HG03457 (cell line): ENCODE results near the gene IHH.

Experiments used
- ATAC-seq: cut with Tn5 transposase; IDR thresholded peaks from one replicate; pipeline ENCODE4 v1.9.1; 2021; ENCODE audit warnings: moderate number of reproducible peaks; ENCODE audit not compliant: unreplicated experiment

The IHH gene

DNA sequence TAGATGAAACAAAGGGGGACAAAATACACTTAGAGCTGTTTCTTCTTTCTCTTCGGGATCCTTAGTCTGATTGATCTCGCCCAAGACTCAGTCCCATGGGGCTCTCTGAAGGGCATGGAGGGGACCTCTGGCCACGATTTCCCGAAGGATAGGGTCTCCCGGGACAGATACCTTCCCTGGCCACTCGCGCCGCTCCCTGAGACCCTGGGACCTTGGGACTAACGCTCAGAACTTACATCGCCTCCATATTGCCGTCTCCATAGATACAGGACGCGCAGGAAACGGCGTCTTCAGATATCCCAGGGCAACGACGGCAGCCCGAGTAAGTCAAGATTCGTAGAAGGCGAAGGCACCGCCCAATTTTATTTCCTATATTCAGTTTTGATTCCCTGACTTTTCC lies 19.5 kb downstream of the IHH start, which contains the start of gene CFAP65:
Gene CFAP65, minus strand, starts transcription at position 265 of the 400 bp plus-strand sequence. CDS start 2,468 bp downstream, outside the sequence.
- ATAC-seq, result no peak

DNA sequence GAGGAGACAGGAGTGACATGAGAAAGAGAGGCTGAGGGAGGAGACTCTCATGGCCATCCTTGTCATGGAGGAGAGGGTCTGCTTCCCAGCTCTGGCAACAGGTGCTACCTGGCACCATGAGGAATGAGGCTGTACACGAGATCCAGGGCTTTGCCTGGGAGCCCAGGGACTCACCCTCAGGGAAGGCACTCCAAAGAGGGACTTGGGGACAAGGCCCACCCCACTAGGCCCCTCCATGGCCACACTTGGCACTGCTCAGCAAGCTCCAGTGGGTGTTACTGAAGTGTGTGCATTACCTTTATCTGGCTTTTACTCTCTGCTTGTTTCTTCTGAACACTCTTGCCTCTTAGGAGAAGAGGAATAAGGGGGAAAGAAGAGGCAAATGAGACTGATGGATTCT lies 22.1 kb downstream of the IHH start:
- ATAC-seq, result no peak

DNA sequence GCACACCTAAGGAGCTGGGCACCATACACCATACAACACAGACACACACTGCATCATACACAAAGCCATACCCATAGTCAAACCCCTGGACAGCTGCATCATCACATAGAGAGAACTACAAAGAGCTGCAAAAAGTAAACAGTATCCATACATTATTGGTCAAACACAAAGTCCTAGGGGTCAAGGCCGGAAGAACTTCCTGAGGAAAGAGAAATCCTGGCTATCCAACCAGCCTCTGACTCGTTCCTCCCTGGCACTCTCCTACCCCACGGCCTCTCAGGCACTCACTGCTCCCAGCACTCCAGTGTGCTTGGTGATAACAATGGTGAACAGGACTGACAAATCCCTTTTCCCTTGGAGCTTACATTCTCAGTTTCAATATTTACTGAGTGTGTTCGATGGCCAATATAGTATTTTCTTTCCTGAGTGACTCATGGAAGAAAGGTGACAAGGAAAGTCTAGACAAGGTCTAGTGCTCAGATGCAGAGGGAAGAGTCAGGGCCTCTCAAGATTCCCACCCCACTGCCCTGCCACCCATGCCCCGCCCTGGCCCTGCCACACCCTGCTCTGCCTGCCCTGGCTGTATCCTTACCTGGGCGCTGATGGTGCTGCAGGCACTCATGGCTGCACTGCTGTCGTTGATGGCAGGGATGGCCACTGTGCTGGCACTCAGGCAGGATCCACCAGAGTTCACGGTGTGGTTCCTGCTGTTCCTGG lies 22.8 kb downstream of the IHH start:
- no peak for ATAC-seq

DNA sequence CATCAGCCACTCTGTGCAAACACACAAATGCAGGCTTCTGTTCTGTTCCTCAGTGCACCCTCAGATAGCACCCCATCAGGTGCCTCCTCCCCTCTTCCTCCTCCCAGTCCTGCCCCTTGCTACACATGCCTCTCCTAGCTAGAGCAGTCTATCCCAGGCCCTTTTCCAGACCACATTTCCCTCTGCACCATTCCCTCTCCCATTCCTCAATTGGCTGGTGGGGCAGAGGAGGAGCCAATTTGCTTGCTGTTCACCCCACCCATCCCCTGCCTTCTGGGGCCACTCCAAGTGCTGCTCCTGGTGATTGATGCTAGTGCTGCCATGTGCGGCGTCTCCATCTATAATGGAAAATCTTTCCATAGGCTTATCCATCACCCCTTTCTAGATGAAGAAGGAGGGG lies 24.8 kb downstream of the IHH start:
- ATAC-seq, result no peak

DNA sequence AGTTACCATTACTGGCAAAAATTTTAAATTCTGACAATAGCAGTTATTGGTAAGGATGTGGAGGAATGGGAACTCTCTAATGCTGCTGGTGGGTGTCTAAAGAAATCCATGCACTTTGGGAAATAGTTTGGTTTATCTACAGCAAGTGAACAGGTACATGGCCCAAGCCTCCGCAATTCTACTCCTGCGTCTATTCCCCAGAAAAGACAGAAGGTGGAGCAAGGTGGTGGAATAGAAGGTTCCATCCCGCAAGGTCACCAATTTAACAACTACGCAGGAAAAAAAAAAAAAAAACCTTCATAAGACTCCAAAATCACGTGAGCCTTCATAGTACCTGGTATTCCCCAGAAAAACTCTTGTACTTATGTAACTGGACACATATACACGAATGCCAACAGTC lies 25.9 kb downstream of the IHH start:
- ATAC-seq, result no peak

DNA sequence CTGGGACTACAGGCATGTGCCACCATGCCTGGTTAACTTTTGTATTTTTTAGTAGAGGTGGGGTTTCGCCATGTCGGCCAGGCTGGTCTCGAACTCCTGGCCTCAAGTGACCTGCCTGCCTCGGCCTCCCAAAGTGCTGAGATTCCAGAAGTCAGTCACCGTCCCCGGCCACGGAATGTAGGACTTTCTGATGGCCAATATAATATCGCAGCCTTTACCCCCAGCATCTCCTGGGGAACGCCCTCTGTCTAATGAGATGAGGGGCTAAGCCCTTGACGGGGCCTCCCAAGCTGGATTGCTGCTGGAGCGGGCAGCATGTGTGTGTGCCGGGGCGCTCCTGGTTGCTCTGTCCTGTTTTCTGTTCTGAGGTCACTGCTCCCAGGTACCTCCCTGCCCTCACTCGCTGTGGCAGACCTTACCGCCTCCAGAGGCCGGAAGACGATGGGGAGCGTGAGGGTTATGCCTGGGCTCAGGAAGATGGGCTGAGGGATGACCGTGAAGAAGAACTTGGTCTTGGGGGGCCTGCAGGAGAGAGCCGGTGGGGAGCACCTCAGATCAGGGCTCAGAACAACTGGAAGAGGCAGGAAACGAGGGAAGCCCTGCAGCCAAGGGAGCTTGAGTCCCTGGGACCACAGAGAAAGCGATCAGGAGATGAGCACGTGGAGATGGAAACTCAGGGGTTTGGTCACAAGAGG lies 28.5 kb downstream of the IHH start:
- no peak for ATAC-seq

DNA sequence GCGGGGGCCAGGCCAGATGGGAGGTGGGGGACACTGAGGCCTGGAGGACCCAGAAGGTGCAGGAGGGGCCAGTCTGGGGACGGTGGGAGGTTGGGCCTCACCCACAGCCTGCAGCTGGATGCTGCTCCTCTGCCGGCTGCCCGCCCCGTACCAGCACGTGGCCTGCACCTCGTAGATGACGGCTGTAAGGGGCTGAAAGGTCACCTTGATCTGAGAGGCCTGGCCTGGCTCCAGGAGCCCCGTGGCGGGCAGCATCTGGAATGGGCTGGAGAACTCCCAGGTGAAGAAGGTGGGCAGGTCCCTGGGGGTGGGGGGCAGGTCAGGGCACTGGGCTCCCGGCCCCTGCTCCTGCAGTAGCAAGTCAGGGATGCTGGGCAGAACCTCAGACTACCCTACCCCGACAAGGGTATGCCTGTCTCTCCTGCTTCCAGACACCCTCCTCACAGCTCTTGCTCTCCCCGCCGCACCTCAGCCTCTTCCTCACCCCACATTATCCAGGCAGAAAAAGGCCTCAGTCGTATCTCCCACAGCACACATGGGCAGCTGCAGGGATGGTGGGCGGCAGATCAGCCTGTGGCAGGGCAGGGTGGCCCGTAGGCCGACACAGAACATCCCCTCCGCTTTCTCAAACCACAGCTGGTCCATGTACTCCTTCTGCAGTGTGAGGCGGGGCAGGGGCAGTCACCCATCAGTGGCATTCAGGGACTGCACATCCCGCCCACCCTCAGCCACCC lies 29.5 kb downstream of the IHH start:
- no peak for ATAC-seq

DNA sequence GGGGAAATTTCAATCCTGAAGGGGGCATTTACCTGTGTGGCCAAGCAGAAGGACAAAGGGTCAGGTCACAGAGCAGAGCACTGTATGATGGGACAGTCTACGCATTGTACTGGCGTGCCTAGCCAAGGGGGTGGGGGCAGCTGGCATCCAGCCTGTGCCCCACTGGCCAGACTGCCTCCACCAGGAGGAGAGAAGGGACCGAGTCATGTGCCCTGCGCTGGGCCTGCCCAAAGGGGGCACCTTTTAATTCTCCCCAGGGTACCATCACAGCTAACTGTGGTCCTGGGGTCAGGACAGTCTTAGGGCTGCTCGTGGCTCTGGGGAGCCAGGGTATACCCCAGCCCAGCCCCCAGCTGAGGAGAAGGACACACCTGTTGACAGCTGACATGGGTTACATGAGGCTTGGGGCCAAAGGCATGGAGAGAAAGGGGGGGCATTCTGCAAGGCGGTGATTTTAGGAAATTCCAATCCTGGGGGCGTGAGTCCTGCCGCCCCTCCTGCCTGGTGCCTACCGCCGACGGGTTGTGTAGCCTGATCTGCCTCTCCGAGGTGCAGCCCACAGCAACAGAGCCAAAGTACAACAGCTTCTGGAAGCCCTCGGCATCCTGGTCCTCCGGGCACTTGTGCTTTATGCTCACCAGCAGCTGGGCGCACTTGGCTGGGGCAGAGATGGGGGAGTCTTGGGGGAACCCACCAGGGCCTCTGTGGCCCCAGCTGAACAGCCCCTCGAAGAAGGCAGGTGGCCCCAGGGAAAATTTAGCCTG lies 30.4 kb downstream of the IHH start:
- no peak for ATAC-seq

DNA sequence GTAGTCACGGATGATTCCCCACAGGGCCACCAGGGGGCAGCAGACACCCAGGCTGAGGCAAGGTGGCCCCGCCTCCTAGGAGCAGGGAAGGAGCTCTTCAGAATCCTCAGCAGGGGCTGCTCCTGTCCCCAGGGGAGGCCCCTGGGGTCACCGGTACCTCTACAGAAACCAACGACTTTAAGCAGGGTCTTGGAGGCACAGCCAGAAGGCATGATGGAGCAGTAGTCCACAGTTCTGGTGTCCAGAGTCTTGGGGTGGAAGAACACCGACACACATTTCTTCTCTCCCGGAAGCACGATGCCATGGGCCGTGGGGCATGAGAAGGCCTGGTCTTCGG lies 30.9 kb downstream of the IHH start:
- ATAC-seq, result no peak

DNA sequence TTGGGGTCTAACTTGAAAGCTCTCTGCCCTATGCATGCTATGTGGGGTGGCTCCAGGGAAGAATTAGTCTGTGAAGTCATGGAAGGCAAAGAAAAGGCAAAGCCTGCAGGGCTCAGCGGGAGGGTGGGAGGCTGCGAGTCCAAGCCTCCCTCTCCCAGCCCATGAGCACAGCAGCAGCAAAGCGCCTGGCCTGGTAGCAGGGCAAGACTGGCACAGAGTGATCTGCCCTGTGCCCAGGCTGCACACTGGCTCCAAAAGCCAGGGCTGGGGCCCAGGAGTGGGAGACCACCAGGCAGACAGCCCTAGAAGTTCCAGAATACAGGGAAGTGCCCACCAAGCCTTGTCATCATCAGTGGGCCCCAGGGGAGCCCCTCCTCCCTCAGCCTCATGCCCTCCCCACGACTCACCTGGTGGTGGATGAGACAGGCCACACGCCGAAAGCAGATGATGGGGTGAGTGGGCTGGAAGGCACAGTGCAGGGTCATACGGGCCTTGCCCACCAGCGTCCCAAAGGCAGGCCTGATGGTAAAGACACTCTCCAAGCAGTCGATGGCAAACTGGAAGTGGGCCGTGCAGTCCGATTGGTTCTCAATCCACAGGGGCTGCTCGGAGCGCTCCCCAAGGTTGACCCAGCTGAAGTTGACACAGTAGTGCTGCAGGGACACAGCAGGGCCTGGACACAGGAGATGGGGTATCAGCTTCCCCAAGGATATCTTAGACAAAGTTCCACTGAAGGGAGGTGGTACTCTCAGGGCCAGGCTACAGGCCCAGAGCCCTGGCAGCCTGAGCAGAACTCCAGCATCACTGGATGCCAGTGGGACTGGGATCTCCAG lies 31.5 kb downstream of the IHH start:
- ATAC-seq, result no peak

DNA sequence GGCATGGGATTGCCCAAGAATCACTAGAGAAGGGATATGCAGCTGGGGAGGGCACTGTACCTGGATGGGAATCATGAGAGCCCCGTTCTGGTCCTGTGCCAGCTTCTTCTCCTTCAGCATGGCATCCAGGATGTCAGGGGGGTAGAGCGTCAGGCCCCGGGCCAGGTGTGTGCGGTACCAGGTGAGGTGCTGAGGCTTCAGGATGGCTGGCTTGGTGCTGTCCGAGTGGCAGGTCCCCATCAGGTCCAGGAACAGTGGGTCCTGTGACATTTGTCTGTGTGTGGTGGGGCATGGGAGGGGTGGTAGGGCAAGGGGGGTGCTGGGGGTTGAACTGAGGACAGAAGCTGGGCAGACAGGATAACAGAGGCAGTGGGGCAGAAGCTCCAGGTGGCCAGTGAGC lies 32.6 kb downstream of the IHH start:
- ATAC-seq, result no peak

DNA sequence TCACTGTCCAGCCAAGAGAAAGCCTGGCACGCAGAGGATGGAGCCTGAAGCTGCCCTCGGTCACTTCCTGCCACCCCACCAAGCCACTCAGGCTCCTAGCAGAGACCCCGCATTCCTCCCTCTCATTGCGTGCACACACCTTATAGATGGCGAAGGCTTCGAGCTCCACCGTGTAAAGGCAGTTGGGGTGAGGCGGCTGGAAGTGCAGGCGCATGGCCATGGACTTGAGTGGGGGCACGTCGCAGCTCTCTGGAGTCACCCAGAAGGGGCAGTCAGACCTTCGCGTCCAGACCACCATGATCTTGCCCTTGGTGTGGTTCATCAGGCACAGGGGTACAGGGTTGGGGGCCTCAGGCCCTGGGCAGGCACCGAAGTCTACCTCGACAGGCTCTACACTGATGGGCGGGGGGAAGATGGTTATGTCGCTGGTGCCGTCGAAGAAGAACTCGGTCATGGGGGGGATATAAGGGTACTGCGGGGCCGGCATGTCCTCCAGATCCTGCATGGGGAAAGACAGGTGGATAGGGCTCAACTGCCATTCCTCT lies 33.1 kb downstream of the IHH start:
- no peak for ATAC-seq

DNA sequence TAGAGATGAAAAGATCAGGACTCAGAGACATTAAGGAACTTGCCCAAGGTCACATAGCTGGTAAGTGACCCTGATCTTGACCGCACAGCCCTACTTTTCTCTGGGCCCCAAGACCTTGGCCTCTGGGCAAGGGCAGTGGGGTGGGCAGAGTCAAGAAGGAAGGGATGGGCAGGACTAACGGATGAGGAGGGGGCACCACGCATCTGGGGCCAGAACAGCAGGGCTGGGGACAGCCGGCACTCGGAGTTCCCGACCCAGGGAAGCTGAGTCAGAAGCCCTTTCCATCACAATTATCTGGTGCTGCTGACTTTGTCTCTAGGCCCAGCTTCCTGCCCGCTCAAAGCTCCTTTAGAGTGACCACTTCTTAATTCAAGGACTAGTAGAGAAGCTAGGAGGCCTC lies 33.8 kb downstream of the IHH start:
- no peak for ATAC-seq

DNA sequence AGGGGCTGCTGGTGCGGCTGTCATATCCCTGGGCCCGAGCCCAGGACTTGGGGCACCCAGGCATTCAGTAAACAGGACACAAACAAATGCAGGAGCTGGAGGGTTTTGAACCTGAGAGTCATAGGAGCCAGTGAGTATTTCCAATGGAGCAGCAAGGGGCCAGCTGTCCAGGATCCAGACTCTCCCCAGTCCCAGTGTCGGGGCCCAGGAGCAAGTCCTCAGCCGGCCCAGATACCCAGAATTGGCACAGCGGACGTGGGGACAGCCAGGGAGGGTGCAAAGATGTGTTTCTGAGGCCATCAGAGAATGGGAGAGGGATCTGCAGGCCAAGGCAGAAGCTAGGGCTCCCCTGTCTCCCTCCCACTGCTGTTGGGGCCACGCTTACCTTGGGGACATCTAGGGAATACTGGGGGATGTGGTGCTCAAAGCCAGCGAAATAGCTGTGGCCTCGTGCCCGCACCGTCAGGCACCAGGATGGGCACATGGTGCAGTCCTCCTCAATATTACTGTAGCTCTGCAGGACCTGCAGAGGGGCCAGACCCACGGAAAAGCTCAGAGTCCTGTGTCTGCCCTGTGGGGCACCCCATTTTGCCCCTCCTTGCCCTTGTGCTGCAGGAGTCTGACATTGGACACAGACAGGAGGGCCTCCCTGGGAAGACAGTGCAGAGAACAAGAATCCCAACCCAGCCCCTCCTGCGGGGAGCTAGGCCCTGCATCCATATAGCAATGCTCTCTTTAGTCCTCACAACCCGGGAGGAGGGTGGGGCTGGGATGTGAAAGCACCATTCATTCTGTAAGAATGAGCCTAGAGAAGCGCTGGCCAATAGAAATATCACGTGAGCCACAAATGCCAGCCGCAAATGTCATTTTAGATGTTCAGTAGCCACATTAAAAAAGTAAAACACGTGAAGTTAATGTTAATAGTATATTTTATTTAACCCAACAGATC lies 34.8 kb downstream of the IHH start:
- ATAC-seq, result no peak

DNA sequence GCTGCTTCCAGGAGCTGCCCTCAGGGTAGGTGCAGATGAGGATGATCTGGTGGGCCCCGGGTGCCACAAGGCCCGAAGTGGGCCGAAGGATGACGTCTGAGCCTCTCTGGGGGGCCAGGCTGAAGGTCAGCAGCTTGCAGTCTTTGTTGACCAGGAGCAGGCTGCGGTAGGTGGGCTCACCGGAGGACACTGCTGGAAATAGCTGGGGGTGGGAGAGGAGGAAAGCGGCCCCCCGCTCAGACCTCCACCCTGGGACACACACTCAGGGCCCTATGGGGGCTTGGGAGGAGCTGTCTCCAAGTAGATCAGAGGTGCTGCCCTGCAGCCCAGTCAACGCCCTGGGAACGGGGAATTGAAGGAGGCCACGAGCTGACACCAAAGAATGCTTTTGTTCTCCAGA lies 36.7 kb downstream of the IHH start:
- ATAC-seq, result no peak

DNA sequence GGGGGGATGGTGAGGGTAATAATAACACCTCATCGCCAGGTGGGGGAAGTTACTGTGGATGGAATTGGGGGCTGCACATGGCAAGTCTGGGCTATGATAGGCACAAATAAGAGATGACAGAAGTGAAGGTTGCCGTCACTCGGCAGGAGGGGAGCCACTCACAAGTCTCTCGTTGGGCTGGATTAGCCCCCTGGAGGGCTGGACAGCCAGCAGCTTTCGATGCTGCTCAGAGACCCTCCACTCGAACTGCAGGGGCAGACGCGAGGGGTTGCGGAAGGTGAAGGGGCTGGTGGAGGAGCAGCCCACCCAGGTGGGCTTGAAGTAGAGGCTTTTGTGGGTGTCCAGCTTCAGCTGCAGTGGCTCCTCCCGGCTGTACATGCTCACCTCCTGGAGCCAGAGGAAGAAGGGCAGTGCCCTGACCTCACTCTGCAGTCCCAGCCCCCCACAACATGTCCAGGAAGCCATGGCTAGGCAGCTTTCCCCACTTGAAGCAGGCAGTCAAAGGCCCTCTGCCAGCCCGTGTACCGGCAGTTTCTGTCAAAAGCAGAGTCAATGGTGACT lies 37.6 kb downstream of the IHH start:
- ATAC-seq, result no peak

DNA sequence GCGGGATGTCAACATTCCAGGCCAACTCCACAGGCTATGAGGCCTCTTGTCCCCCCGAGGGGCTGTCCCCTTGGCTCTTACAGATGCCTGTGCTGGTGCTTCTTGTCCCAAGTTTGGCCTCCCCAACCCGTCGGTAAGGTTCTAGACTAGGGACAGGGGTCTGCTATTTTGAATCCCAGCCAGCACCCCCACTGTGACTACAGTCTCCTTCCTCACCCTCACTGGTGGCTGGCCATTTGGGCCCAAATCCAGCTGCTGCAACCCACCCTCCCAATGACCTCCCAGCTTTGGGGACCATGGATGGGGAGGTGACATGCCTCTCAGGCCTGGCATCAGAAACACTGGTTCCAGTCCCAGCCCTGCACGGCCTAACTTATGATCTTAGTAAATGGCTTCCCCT lies 38.1 kb downstream of the IHH start:
- ATAC-seq, result no peak

DNA sequence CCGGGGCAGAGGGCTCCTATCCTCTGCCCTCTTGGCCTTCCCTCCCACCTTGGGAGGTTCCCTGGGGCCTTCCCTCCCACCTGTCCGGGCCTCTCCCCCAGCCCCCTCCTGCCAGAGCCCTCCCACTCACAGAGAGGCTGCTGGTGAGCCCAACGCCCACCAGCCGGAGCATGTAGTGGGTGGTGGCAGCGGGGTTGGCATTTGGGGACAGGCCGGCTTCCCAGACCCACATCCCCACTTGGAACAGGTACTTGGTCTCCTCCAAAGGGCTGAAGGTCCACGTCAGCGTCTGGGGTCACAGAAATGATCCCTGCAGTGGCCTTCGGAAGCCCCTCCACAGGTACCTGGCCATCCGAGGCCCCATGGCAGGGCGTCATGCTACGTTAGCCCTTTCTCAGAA lies 38.7 kb downstream of the IHH start:
- no peak for ATAC-seq

DNA sequence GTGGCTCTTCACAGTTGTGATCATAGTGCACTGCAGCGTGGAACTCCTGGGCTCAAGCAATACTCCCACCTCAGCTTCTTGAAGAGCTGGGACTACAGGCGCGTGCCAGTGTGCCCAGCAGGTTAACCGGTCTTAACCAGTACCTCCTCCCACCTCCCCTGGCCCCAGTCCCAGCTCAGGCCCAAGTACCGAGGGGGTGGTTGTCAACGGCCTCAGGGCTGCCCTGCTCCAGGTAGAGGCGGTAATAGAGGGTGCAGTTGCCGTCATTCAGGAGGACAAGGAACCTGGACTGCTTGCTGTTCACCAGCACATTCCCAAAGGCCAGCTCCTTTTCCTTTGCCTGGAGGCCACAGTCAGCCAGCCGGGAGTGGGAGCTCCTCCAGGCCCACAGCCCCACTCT lies 39.1 kb downstream of the IHH start:
- no peak for ATAC-seq
